Parathyroid adenoma (tissue), 2 donors: ENCODE data around the gene HJV.
"Not testable (repeated sequence)": the region's sequence is repeated elsewhere in the genome, so short reads cannot be mapped to it uniquely, and the experiment has no call there.

ENCODE experiments used
- H2AFZ ChIP-seq: fragments of 300-600 bp; sonication (generic); one replicate; pipeline ENCODE4 v1.7.0; 2017; ENCODE audit warnings: antibody characterized with exemption, mild to moderate bottlenecking
- H3K27ac ChIP-seq: fragments of 300-600 bp; sonication (generic); one replicate; pipeline ENCODE4 v1.7.0; 2017
- H3K27me3 ChIP-seq: fragments of 300-600 bp; sonication (generic); one replicate; pipeline ENCODE4 v1.7.0; 2017; ENCODE audit warnings: low read length; ENCODE audit not compliant: control insufficient read depth, insufficient read depth
- H3K36me3 ChIP-seq: fragments of 300-600 bp; sonication (generic); one replicate; pipeline ENCODE4 v1.7.0; 2017; ENCODE audit warnings: low read length; ENCODE audit not compliant: control insufficient read depth, insufficient read depth
- H3K4me1 ChIP-seq: fragments of 300-600 bp; sonication (generic); one replicate; pipeline ENCODE4 v1.7.0; 2017; ENCODE audit warnings: control low read depth
- H3K4me2 ChIP-seq: fragments of 300-600 bp; sonication (generic); one replicate; pipeline ENCODE4 v1.7.0; 2017; ENCODE audit warnings: low read length
- H3K4me3 ChIP-seq: fragments of 300-600 bp; sonication (generic); one replicate; pipeline ENCODE4 v1.7.0; 2017; ENCODE audit warnings: low read depth, low read length
- H3K79me2 ChIP-seq: fragments of 300-600 bp; sonication (generic); one replicate; pipeline ENCODE4 v1.7.0; 2017; ENCODE audit warnings: control low read depth
- H3K9ac ChIP-seq: fragments of 300-600 bp; sonication (generic); one replicate; pipeline ENCODE4 v1.7.0; 2017; ENCODE audit warnings: mild to moderate bottlenecking
- H3K9me3 ChIP-seq: fragments of 300-600 bp; sonication (generic); one replicate; pipeline ENCODE4 v1.7.0; 2017; ENCODE audit warnings: low read length; ENCODE audit not compliant: control insufficient read depth
- TF ChIP-seq, protein P1 (sequence below): fragments of 300-600 bp; sonication (generic); IDR thresholded peaks from one replicate; pipeline ENCODE4 v1.7.0; 2017; ENCODE audit warnings: antibody characterized with exemption, mild to moderate bottlenecking
- donor health status: primary hyperparathyroidism.

The HJV gene

DNA sequence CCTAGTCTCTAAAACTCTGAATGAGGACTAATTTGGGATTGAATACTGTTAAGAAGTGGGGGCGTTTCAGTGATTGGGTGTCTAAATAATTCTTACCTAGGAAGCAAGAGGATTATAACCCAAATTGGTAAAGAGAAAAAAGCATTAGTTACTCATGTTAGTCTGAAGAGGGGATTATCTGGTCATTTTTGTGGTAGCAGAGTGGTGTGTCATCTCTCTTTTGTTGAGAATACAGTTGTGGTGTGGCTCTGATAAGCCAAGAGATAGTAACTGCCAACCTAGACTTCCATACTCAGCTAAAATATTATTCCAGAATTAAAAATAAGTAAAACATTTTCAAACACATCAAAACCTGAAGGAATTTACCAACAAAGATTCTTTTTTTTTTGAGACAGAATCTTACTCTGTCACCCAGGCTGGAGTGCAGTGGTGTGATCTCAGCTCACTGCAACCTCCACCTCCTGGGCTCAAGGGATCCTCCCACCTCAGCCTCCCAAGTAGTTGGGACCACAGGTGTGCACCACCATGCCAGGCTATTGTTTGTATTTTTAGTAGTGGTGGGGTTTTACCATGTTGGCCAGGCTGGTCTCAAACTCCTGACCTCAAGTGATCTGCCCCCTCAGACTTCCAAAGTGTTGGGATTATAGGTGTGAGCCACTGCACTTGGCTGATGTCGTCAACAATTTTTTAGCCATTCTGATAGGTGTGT lies 4.4 kb upstream of the HJV start:
- H3K27me3 ChIP-seq, H3K9ac ChIP-seq, H3K27ac ChIP-seq, H3K9me3 ChIP-seq, H3K36me3 ChIP-seq, H3K4me3 ChIP-seq, H3K4me1 ChIP-seq, H2AFZ ChIP-seq, H3K4me2 ChIP-seq, H3K79me2 ChIP-seq: not testable (repeated sequence)

DNA sequence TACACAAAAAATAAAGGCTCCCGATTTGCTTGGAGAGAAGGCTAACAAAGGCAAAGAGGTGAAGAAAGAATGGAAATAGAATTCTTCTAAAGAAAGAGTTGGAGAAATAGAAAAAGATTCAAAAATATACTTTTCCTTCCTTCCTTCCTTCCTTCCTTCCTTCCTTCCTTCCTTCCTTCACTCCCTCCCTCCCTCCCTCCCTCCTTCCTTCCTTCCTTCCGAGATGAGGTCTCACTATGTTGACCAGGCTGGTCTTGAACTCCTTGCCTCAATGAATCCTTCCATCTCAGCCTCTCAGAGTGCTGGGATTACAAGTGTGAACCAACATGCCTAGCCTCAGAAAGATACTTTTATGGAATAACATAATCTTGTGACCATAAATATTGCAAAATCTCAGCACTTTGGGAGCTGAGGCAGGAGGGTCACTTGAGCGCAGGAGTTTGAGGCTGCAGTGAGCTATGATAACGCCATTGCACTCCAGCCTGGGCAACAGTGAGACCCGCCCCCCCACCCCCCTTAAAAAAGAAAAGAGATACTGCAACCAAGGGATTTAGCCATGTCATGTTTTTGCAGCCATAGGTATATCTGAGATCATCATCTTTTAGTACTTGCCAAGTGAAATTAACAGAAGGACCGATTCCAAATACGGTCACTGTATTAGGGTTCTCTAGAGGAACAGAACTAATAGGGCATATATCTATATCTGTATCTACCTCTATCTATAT lies 1.0 kb upstream of the HJV start:
- Histone ChIP-seq H3K36me3 (no peaks in the 10 kb centered on the region), H3K79me2 (no peaks in the 10 kb centered on the region), H3K27ac (no peak overlapping the region), H3K4me1 (no peaks in the 10 kb centered on the region), H2AFZ (no peak overlapping the region), H3K4me2 (no peak overlapping the region), H3K27me3 (peaks cover 4% of the 10 kb centered on the region), H3K9me3 (no peaks in the 10 kb centered on the region), H3K9ac (no peak overlapping the region), H3K4me3 (no peak overlapping the region)
- TF ChIP-seq, protein P1, sequence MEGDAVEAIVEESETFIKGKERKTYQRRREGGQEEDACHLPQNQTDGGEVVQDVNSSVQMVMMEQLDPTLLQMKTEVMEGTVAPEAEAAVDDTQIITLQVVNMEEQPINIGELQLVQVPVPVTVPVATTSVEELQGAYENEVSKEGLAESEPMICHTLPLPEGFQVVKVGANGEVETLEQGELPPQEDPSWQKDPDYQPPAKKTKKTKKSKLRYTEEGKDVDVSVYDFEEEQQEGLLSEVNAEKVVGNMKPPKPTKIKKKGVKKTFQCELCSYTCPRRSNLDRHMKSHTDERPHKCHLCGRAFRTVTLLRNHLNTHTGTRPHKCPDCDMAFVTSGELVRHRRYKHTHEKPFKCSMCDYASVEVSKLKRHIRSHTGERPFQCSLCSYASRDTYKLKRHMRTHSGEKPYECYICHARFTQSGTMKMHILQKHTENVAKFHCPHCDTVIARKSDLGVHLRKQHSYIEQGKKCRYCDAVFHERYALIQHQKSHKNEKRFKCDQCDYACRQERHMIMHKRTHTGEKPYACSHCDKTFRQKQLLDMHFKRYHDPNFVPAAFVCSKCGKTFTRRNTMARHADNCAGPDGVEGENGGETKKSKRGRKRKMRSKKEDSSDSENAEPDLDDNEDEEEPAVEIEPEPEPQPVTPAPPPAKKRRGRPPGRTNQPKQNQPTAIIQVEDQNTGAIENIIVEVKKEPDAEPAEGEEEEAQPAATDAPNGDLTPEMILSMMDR: no peak

DNA sequence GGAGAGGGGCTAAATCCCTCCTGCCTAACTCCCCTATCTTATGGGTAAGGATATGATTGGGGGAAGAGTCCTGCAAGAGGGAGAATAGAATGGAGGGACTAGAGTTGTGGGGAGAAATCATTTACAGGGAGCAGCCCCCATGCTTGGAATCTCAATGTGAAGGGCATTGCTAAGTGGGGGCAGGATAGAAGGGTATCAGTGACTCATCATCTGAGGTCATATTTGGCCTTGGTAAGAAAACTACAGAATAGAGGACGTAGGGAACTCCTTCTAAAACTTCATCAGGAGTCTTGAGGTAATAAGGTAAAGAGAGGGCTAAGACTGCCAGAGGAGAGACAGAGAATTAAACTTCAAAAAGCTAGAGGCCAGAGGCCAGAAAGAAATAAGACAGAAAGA lies 487 bp downstream of the HJV start:
- Histone ChIP-seq H2AFZ (no peak overlapping the region), H3K79me2 (no peaks in the 10 kb centered on the region), H3K9me3 (no peaks in the 10 kb centered on the region), H3K4me2 (no peak overlapping the region), H3K9ac (no peak overlapping the region), H3K27ac (no peak overlapping the region), H3K27me3 (peaks cover 4% of the 10 kb centered on the region), H3K4me3 (no peak overlapping the region), H3K36me3 (no peaks in the 10 kb centered on the region), H3K4me1 (no peaks in the 10 kb centered on the region)
- TF ChIP-seq, protein P1: no peak

DNA sequence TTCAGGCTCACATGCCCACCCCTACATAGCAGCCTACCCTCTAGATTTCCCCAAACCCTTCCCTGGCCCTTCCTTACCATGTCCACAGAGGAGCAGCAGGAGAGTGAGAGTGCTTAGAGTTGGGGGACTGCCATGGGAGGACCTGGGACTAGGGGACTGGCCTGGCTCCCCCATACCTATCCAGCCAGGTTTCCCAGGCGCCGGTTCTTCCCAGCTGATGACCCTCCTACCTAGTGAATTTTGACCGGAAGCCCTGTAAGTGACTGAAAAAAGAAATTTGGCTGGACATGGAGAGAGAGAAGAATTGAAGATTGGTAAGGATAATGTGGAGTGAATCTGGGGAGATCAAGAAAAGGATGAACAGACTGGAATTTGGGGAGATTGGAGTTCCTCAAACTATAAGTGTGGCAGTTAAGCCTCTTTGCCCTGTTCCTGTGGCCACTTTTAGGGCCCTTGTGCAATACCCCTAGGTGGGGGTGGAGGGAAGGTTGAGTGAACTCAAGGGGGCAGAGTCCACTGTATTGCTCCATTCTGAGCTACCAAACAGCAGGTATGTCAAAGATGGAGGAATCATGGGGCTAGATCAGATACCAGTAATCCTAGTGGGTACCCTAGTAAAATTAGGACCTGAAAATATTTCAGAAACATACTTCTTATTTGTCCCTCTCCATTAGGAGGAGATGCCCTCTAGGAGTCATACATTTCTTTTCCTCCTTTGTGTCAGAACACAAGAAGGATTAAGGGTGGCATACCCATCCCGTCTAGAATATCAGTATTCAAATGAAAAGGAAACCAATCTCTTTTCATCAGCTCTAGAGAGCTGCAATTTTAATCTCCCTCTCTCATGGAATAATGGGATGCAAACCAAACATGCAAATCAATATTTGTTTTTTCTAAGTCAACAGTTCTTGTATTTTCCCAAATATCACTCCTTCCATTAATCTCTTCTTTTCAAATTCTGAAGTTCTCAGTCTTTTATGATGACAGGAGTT lies 1.2 kb downstream of the HJV start:
- Histone ChIP-seq H3K36me3 (no peaks in the 10 kb centered on the region), H2AFZ (no peak overlapping the region), H3K4me2 (no peak overlapping the region), H3K9ac (no peak overlapping the region), H3K9me3 (no peaks in the 10 kb centered on the region), H3K79me2 (no peaks in the 10 kb centered on the region), H3K4me1 (no peaks in the 10 kb centered on the region), H3K27ac (no peak overlapping the region), H3K4me3 (no peak overlapping the region), H3K27me3 (peaks cover 4% of the 10 kb centered on the region)
- TF ChIP-seq, protein P1: no peak
